Mesenchymal stem cell (in vitro differentiated cells and primary cell): ENCODE measurements around the gene ARFGAP2.

ENCODE experiments used
- DNase-seq: peaks from one replicate; pipeline ENCODE4 v3.0.0-alpha.2; 2013
- H2AFZ ChIP-seq: one replicate; pipeline ENCODE4 v1.6.1; 2013; ENCODE audit warnings: low read depth, mild to moderate bottlenecking, control low read depth, inconsistent platforms, low read length, moderate library complexity
- H2AK5ac ChIP-seq: 2 replicates; pipeline ENCODE4 v1.6.1; 2013; ENCODE audit warnings: low read length, moderate library complexity, mild to moderate bottlenecking, inconsistent platforms; ENCODE audit not compliant: severe bottlenecking
- H2BK120ac ChIP-seq: one replicate; pipeline ENCODE4 v1.6.1; 2013; ENCODE audit warnings: low read depth, mild to moderate bottlenecking, inconsistent platforms, low read length, moderate library complexity
- H2BK12ac ChIP-seq, 2 experiments: one replicate each; pipeline ENCODE4 v1.6.1; 2013; ENCODE audit warnings: inconsistent platforms in 2 of 2, low read length in 2 of 2, mild to moderate bottlenecking in 2 of 2, moderate library complexity in 2 of 2, control low read depth in 1 of 2
- H2BK15ac ChIP-seq: one replicate; pipeline ENCODE4 v1.6.1; 2013; ENCODE audit warnings: mild to moderate bottlenecking, low read depth, inconsistent platforms; ENCODE audit not compliant: poor library complexity, severe bottlenecking
- H2BK5ac ChIP-seq: 2 replicates; pipeline ENCODE4 v1.6.1; 2013; ENCODE audit warnings: low read depth, mild to moderate bottlenecking, low read length, control low read depth, inconsistent platforms; ENCODE audit not compliant: poor library complexity, severe bottlenecking
- H3K14ac ChIP-seq, 2 experiments: one replicate each; pipeline ENCODE4 v1.6.1; 2013; ENCODE audit warnings: inconsistent platforms in 2 of 2, low read length in 2 of 2, control low read depth in 1 of 2, mild to moderate bottlenecking in 1 of 2, moderate library complexity in 1 of 2
- H3K18ac ChIP-seq, 2 experiments: one replicate each; pipeline ENCODE4 v1.6.1; 2013; ENCODE audit warnings: inconsistent platforms in 2 of 2, low read length in 2 of 2, control low read depth in 1 of 2, low read depth in 1 of 2, mild to moderate bottlenecking in 1 of 2
- H3K23ac ChIP-seq, 2 experiments: one replicate each; pipeline ENCODE4 v1.6.1; 2013; ENCODE audit warnings: inconsistent platforms in 2 of 2, low read length in 2 of 2, mild to moderate bottlenecking in 2 of 2, moderate library complexity in 2 of 2, control low read depth in 1 of 2
- H3K27ac ChIP-seq: 2 replicates; pipeline ENCODE4 v1.5.1; 2013; ENCODE audit warnings: mild to moderate bottlenecking, moderate library complexity, low read length, control low read depth, inconsistent platforms; ENCODE audit not compliant: poor library complexity, severe bottlenecking
- H3K27me3 ChIP-seq, 2 experiments: 2 replicates each; pipeline versions ENCODE4 v1.6.1 to v1.7.0; 2013; ENCODE audit warnings: low read length in 2 of 2, mild to moderate bottlenecking in 2 of 2, moderate library complexity in 2 of 2, control low read depth in 1 of 2, inconsistent platforms in 1 of 2; ENCODE audit not compliant: control insufficient read depth in 1 of 2, insufficient read depth in 1 of 2
- H3K36me3 ChIP-seq, 2 experiments: 2 replicates each; pipeline versions ENCODE4 v1.6.1 to v1.7.0; 2013; ENCODE audit warnings: low read length in 2 of 2, control low read depth in 1 of 2, inconsistent platforms in 1 of 2, low read depth in 1 of 2, mild to moderate bottlenecking in 1 of 2; ENCODE audit not compliant: insufficient read depth in 2 of 2, control insufficient read depth in 1 of 2
- H3K4ac ChIP-seq, 2 experiments: one replicate each; pipeline ENCODE4 v1.6.1; 2013; ENCODE audit warnings: inconsistent platforms in 2 of 2, low read length in 2 of 2, mild to moderate bottlenecking in 2 of 2, moderate library complexity in 2 of 2, control low read depth in 1 of 2, low read depth in 1 of 2
- H3K4me1 ChIP-seq: 2 replicates; pipeline ENCODE4 v1.6.1; 2013; ENCODE audit warnings: low read depth, low read length, control low read depth; ENCODE audit not compliant: control insufficient read depth, insufficient read depth
- H3K4me2 ChIP-seq: 2 replicates; pipeline ENCODE4 v1.6.1; 2013; ENCODE audit warnings: low read length, mild to moderate bottlenecking, inconsistent platforms; ENCODE audit not compliant: poor library complexity, severe bottlenecking
- H3K4me3 ChIP-seq, 2 experiments: 2 replicates each; pipeline versions ENCODE4 v1.5.1 to v1.7.0; 2013; ENCODE audit warnings: low read length in 2 of 2, mild to moderate bottlenecking in 2 of 2, control low read depth in 1 of 2, low read depth in 1 of 2; ENCODE audit not compliant: insufficient read depth in 1 of 2
- H3K79me1 ChIP-seq: replicated peaks from 2 replicates; pipeline ENCODE4 v1.6.1; 2013; ENCODE audit warnings: mild to moderate bottlenecking, control low read depth, low read length, inconsistent platforms; ENCODE audit not compliant: poor library complexity, severe bottlenecking
- H3K9ac ChIP-seq: 2 replicates; pipeline ENCODE4 v1.7.0; 2013; ENCODE audit warnings: mild to moderate bottlenecking, low read length, moderate library complexity
- H3K9me3 ChIP-seq: 2 replicates; pipeline ENCODE4 v1.7.0; 2013; ENCODE audit warnings: mild to moderate bottlenecking, low read length; ENCODE audit not compliant: control insufficient read depth
- H4K8ac ChIP-seq: one replicate; pipeline ENCODE4 v1.6.1; 2013; ENCODE audit warnings: inconsistent platforms, mild to moderate bottlenecking, low read length, moderate library complexity
- H4K91ac ChIP-seq: one replicate; pipeline ENCODE4 v1.6.1; 2013; ENCODE audit warnings: mild to moderate bottlenecking, low read length, inconsistent platforms
- WGBS: methylation state at CpG from one replicate; pipeline ENCODE4 v1.1.7; 2013; ENCODE audit warnings: mixed read lengths; 5-methylcytosine and 5-hydroxymethylcytosine counted together

Gene ARFGAP2

GRCh38 chr11:47157805-47158204 lies 18.9 kb downstream of the ARFGAP2 start:
- Histone ChIP-seq H2AK5ac (no peak overlapping the region), H2BK15ac (no peak overlapping the region), H3K4me1 (peaks cover 21% of the 10 kb centered on the region), H2BK12ac (no peak overlapping the region), H3K27ac (no peak overlapping the region), H4K8ac (no peak overlapping the region), H3K9ac (no peak overlapping the region), H3K4me3 (no peak overlapping the region), H3K18ac (no peak overlapping the region), H3K79me1 (peaks cover 7% of the 10 kb centered on the region), H4K91ac (no peak overlapping the region), H3K4ac (no peak overlapping the region), H3K14ac (no peak overlapping the region), H2BK120ac (no peak overlapping the region), H3K27me3 (no peaks in the 10 kb centered on the region), H3K36me3 (peaks cover 38 to 41% of the 10 kb centered on the region in 2 experiments), H2BK5ac (no peak overlapping the region), H2AFZ (no peak overlapping the region), H3K9me3 (no peaks in the 10 kb centered on the region), H3K23ac (no peak overlapping the region), H3K4me2 (no peak overlapping the region)
- DNase-seq = no peak
- 91% methylated on average over 8 of the region's 8 CpGs for WGBS

- Histone ChIP-seq H3K27me3 (no peaks in the 10 kb centered on the region), H2BK15ac (no peak overlapping the region), H3K27ac (no peak overlapping the region), H4K91ac (no peak overlapping the region), H2BK5ac (no peak overlapping the region), H3K79me1 (peaks cover 6% of the 10 kb centered on the region), H2AFZ (no peak overlapping the region), H3K36me3 (peaks cover 32 to 33% of the 10 kb centered on the region in 2 experiments), H3K18ac (no peak overlapping the region), H3K9me3 (no peaks in the 10 kb centered on the region), H2BK120ac (no peak overlapping the region), H3K4me2 (no peak overlapping the region), H3K14ac (no peak overlapping the region), H3K23ac (no peak overlapping the region), H2BK12ac (no peak overlapping the region), H2AK5ac (no peak overlapping the region), H3K9ac (no peak overlapping the region), H4K8ac (peak overlapping the region; percentile 39), H3K4me1 (peaks cover 18% of the 10 kb centered on the region), H3K4ac (no peak overlapping the region), H3K4me3 (no peak overlapping the region)
- no peak for DNase-seq
- WGBS = 96% methylated on average over 20 of the region's 20 CpGs
Measured at GRCh38 chr11:47156951-47157350, 19.7 kb downstream of the ARFGAP2 start.

GRCh38 chr11:47156333-47156732 lies 20.3 kb downstream of the ARFGAP2 start:
- Histone ChIP-seq H2BK12ac (peak overlapping the region; percentile 7 to 22), H3K4me2 (no peak overlapping the region), H3K79me1 (peaks cover 4% of the 10 kb centered on the region), H3K9ac (no peak overlapping the region), H3K27me3 (no peaks in the 10 kb centered on the region), H4K8ac (no peak overlapping the region), H3K23ac (no peak overlapping the region), H3K9me3 (no peaks in the 10 kb centered on the region), H3K14ac (no peak overlapping the region), H3K27ac (no peak overlapping the region), H2BK5ac (no peak overlapping the region), H2BK120ac (no peak overlapping the region), H3K4ac (no peak overlapping the region), H3K4me1 (peaks cover 18% of the 10 kb centered on the region), H4K91ac (no peak overlapping the region), H3K18ac (no peak overlapping the region), H3K4me3 (no peak overlapping the region), H3K36me3 (peaks cover 27 to 32% of the 10 kb centered on the region in 2 experiments), H2AK5ac (no peak overlapping the region), H2BK15ac (no peak overlapping the region), H2AFZ (no peak overlapping the region)
- 84% methylated on average over 6 of the region's 6 CpGs for WGBS
- DNase-seq = no peak

DNA sequence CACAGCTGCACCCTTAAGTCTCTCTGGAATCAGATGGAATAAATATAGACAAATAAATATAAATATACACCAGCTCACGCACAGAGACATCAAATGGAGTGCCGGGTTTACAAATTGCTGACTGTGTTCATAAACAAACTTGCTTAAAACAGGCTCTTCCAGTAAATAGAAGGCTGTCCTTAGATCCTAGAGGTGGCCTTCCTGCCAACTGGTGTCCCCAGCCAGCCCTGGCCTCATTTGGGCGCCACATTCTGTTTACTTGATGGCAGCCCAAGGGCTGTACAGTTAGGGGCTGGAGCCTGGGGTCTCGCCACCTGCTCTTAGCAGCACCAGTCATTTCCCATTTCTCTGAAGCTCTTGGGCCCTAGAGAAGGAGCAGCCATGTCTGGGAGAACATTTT lies 20.8 kb downstream of the ARFGAP2 start:
- Histone ChIP-seq H3K9me3 (no peaks in the 10 kb centered on the region), H3K4ac (no peak overlapping the region), H2BK5ac (no peak overlapping the region), H2AK5ac (no peak overlapping the region), H3K23ac (no peak overlapping the region), H2BK120ac (no peak overlapping the region), H3K4me3 (no peak overlapping the region), H4K8ac (no peak overlapping the region), H3K18ac (no peak overlapping the region), H3K79me1 (peaks cover 4% of the 10 kb centered on the region), H2BK12ac (no peak overlapping the region), H3K9ac (no peak overlapping the region), H4K91ac (peak overlapping the region; percentile 28), H3K36me3 (peaks cover 22 to 32% of the 10 kb centered on the region in 2 experiments), H2BK15ac (no peak overlapping the region), H3K4me1 (peaks cover 18% of the 10 kb centered on the region), H3K14ac (no peak overlapping the region), H2AFZ (no peak overlapping the region), H3K4me2 (no peak overlapping the region), H3K27me3 (no peaks in the 10 kb centered on the region), H3K27ac (no peak overlapping the region)
- DNase-seq = no peak
- WGBS = 84% methylated on average over 4 of the region's 4 CpGs
